Osteoblast (primary cell): ENCODE measurements around the gene DBNL. TPM values are rescaled to one million over a fixed set of nuclear protein-coding genes. Genes with fewer than 3 reads are reported as not detected.

ENCODE experiments used
- DNase-seq: peaks from one replicate; pipeline ENCODE4 v3.0.0; 2011; ENCODE audit warnings: low spot score, mixed read lengths; ENCODE audit not compliant: insufficient read length; ENCODE audit errors: missing footprints
- H2AFZ ChIP-seq: 2 replicates; pipeline ENCODE4 v1.6.0; 2011; ENCODE audit warnings: mild to moderate bottlenecking, low read length
- H3K27ac ChIP-seq: 2 replicates; pipeline ENCODE4 v1.5.1; 2011; ENCODE audit warnings: mild to moderate bottlenecking, low read depth, low read length, moderate library complexity
- H3K27me3 ChIP-seq: 2 replicates; pipeline ENCODE4 v1.6.0; 2012; ENCODE audit warnings: mild to moderate bottlenecking, control low read depth, inconsistent platforms, low read length, moderate library complexity; ENCODE audit not compliant: insufficient read depth
- H3K36me3 ChIP-seq: 2 replicates; pipeline ENCODE4 v1.5.1; 2011; ENCODE audit warnings: mild to moderate bottlenecking, low read length, control low read depth, moderate library complexity; ENCODE audit not compliant: insufficient read depth
- H3K4me1 ChIP-seq: 2 replicates; pipeline ENCODE4 v1.5.1; 2011; ENCODE audit warnings: mild to moderate bottlenecking, low read length, control low read depth, moderate library complexity; ENCODE audit not compliant: insufficient read depth
- H3K4me2 ChIP-seq: 2 replicates; pipeline ENCODE4 v1.6.0; 2011; ENCODE audit warnings: mild to moderate bottlenecking, low read length; ENCODE audit not compliant: insufficient read depth
- H3K4me3 ChIP-seq: fragments of 200-600 bp; sonication (generic); 3 replicates; pipeline ENCODE4 v1.5.1; 2012; ENCODE audit warnings: mild to moderate bottlenecking, low read length, inconsistent platforms; ENCODE audit not compliant: insufficient read depth
- H3K79me2 ChIP-seq: 2 replicates; pipeline ENCODE4 v1.6.0; 2012; ENCODE audit warnings: mild to moderate bottlenecking, low read length, control low read depth, inconsistent platforms; ENCODE audit not compliant: insufficient read depth
- H3K9me3 ChIP-seq: 2 replicates; pipeline ENCODE4 v1.5.1; 2011; ENCODE audit warnings: low read depth, low read length, control low read depth
- H4K20me1 ChIP-seq: 2 replicates; pipeline ENCODE4 v1.6.0; 2012; ENCODE audit warnings: mild to moderate bottlenecking, low read length, control low read depth; ENCODE audit not compliant: insufficient read depth
- CTCF ChIP-seq: IDR thresholded peaks from 2 replicates; pipeline ENCODE4 v1.5.1; 2011; ENCODE audit warnings: mild to moderate bottlenecking, low read depth, low read length, moderate library complexity; ENCODE audit errors: extremely low read depth
- total RNA-seq: library from RNA; depleted of rRNA; stranded (reverse); fragments of >200 nt; gene quantifications from 2 replicates; pipeline ENCODE4 v1.2.3, GENCODE V29; 2012

The DBNL gene
- total RNA-seq, 1 donor = 105 TPM

GRCh38 chr7:44062180-44062902 lies 17.8 kb downstream of the DBNL start:
- Histone ChIP-seq H4K20me1 (peaks cover 26% of the 10 kb centered on the region), H3K79me2 (no peaks in the 10 kb centered on the region), H3K4me3 (no peak overlapping the region), H3K9me3 (no peaks in the 10 kb centered on the region), H3K36me3 (peaks cover 47% of the 10 kb centered on the region), H3K4me1 (peaks cover 8% of the 10 kb centered on the region), H3K27ac (no peak overlapping the region), H3K4me2 (no peak overlapping the region), H2AFZ (no peak overlapping the region), H3K27me3 (no peaks in the 10 kb centered on the region)
- DNase-seq = peak; percentile 52
- no peak for TF ChIP-seq CTCF

GRCh38 chr7:44062903-44063295 lies 18.4 kb downstream of the DBNL start:
- Histone ChIP-seq H3K79me2 (no peaks in the 10 kb centered on the region), H3K36me3 (peaks cover 41% of the 10 kb centered on the region), H3K27me3 (no peaks in the 10 kb centered on the region), H3K9me3 (no peaks in the 10 kb centered on the region), H4K20me1 (peaks cover 24% of the 10 kb centered on the region), H3K27ac (no peak overlapping the region), H3K4me3 (no peak overlapping the region), H2AFZ (no peak overlapping the region), H3K4me1 (peaks cover 8% of the 10 kb centered on the region), H3K4me2 (no peak overlapping the region)
- DNase-seq = peak; percentile 66
- no peak for TF ChIP-seq CTCF

GRCh38 chr7:44063547-44063893 lies 19.0 kb downstream of the DBNL start:
- no peak overlapping the region for H3K27ac ChIP-seq
- no peak overlapping the region for H2AFZ ChIP-seq
- no peak overlapping the region for H3K4me3 ChIP-seq
- no peaks in the 10 kb centered on the region for H3K9me3 ChIP-seq
- H3K27me3 ChIP-seq = no peaks in the 10 kb centered on the region
- DNase-seq = no peak
- H3K79me2 ChIP-seq = no peaks in the 10 kb centered on the region
- peaks cover 35% of the 10 kb centered on the region for H3K36me3 ChIP-seq
- H3K4me1 ChIP-seq = peaks cover 8% of the 10 kb centered on the region
- peaks cover 22% of the 10 kb centered on the region for H4K20me1 ChIP-seq
- TF ChIP-seq CTCF = no peak
- no peak overlapping the region for H3K4me2 ChIP-seq

GRCh38 chr7:44063894-44064651 lies 19.6 kb downstream of the DBNL start:
- Histone ChIP-seq H3K4me1 (peaks cover 8% of the 10 kb centered on the region), H3K4me2 (no peak overlapping the region), H3K27me3 (no peaks in the 10 kb centered on the region), H3K9me3 (no peaks in the 10 kb centered on the region), H3K36me3 (peaks cover 30% of the 10 kb centered on the region), H3K27ac (no peak overlapping the region), H2AFZ (no peak overlapping the region), H4K20me1 (peaks cover 22% of the 10 kb centered on the region), H3K4me3 (no peak overlapping the region), H3K79me2 (no peaks in the 10 kb centered on the region)
- no peak for TF ChIP-seq CTCF
- DNase-seq = peak; percentile 71
